Ectodermal cell (in vitro differentiated cells): ENCODE data around the gene CNTN2.

Source experiments
- H3K27ac ChIP-seq: 2 replicates; pipeline ENCODE4 v1.7.0; 2013; ENCODE audit warnings: mild to moderate bottlenecking, low read depth, low read length; ENCODE audit not compliant: insufficient read depth, poor library complexity, severe bottlenecking
- H3K27me3 ChIP-seq: 2 replicates; pipeline ENCODE4 v1.7.0; 2013; ENCODE audit warnings: mild to moderate bottlenecking, low read length; ENCODE audit not compliant: insufficient read depth, control insufficient read depth, poor library complexity, severe bottlenecking
- H3K36me3 ChIP-seq: one replicate; pipeline ENCODE4 v1.7.0; 2013; ENCODE audit warnings: low read length; ENCODE audit not compliant: control insufficient read depth, insufficient read depth
- H3K4me1 ChIP-seq: one replicate; pipeline ENCODE4 v1.7.0; 2013; ENCODE audit warnings: low read length; ENCODE audit not compliant: control insufficient read depth, insufficient read depth
- H3K4me3 ChIP-seq: 2 replicates; pipeline ENCODE4 v1.7.0; 2013; ENCODE audit warnings: low read depth, low read length, control low read depth; ENCODE audit not compliant: insufficient read depth
- H3K9me3 ChIP-seq: 2 replicates; pipeline ENCODE4 v1.7.0; 2013; ENCODE audit warnings: mild to moderate bottlenecking, low read length, moderate library complexity; ENCODE audit not compliant: control insufficient read depth
- WGBS, 2 experiments: methylation state at CpG; one replicate each; pipeline ENCODE4 v1.1.7; 2013; ENCODE audit warnings: missing lambda C conversion rate in 2 of 2; 5-methylcytosine and 5-hydroxymethylcytosine counted together

The CNTN2 gene

GRCh38 chr1:205069371-205070125 lies 26.5 kb downstream of the CNTN2 start:
- Histone ChIP-seq H3K4me3 (no peak overlapping the region), H3K36me3 (peaks cover 7% of the 10 kb centered on the region), H3K27ac (no peak overlapping the region), H3K4me1 (no peaks in the 10 kb centered on the region), H3K27me3 (no peaks in the 10 kb centered on the region), H3K9me3 (no peaks in the 10 kb centered on the region)
- WGBS, 2 experiments, result 94 to 95% methylated on average over 42 of the region's 42 CpGs

- Histone ChIP-seq H3K36me3 (no peaks in the 10 kb centered on the region), H3K27ac (no peak overlapping the region), H3K9me3 (no peaks in the 10 kb centered on the region), H3K4me3 (no peak overlapping the region), H3K4me1 (no peaks in the 10 kb centered on the region), H3K27me3 (no peaks in the 10 kb centered on the region)
- 92 to 97% methylated on average over 2 of the region's 2 CpGs for WGBS, 2 experiments
Observed at GRCh38 chr1:205071028-205071409, 28.0 kb downstream of the CNTN2 start.

GRCh38 chr1:205071801-205072200 lies 28.8 kb downstream of the CNTN2 start:
- Histone ChIP-seq H3K4me1 (no peaks in the 10 kb centered on the region), H3K27me3 (no peaks in the 10 kb centered on the region), H3K36me3 (no peaks in the 10 kb centered on the region), H3K9me3 (no peaks in the 10 kb centered on the region), H3K27ac (no peak overlapping the region), H3K4me3 (no peak overlapping the region)
- WGBS, 2 experiments, result 91 to 93% methylated on average over 12 of the region's 12 CpGs

GRCh38 chr1:205072286-205072685 lies 29.3 kb downstream of the CNTN2 start:
- Histone ChIP-seq H3K27ac (no peak overlapping the region), H3K4me3 (no peak overlapping the region), H3K36me3 (no peaks in the 10 kb centered on the region), H3K27me3 (no peaks in the 10 kb centered on the region), H3K4me1 (no peaks in the 10 kb centered on the region), H3K9me3 (no peaks in the 10 kb centered on the region)
- 93 to 94% methylated on average over 9 of the region's 9 CpGs for WGBS, 2 experiments

- H3K27me3 ChIP-seq, result no peaks in the 10 kb centered on the region
- H3K4me3 ChIP-seq, result no peak overlapping the region
- H3K27ac ChIP-seq, result no peak overlapping the region
- H3K36me3 ChIP-seq, result no peaks in the 10 kb centered on the region
- H3K9me3 ChIP-seq, result no peaks in the 10 kb centered on the region
- WGBS, 2 experiments, result 93 to 94% methylated on average over 8 of the region's 8 CpGs
- no peaks in the 10 kb centered on the region for H3K4me1 ChIP-seq
Observed at GRCh38 chr1:205072881-205073280, 29.9 kb downstream of the CNTN2 start.

GRCh38 chr1:205073511-205073910 lies 30.5 kb downstream of the CNTN2 start:
- Histone ChIP-seq H3K27ac (no peak overlapping the region), H3K9me3 (no peaks in the 10 kb centered on the region), H3K27me3 (no peaks in the 10 kb centered on the region), H3K36me3 (no peaks in the 10 kb centered on the region), H3K4me3 (no peak overlapping the region), H3K4me1 (no peaks in the 10 kb centered on the region)
- WGBS, 2 experiments, result 94 to 96% methylated on average over 12 of the region's 12 CpGs

- H3K9me3 ChIP-seq, result no peaks in the 10 kb centered on the region
- H3K27me3 ChIP-seq, result no peaks in the 10 kb centered on the region
- WGBS, 2 experiments, result 95 to 96% methylated on average over 11 of the region's 11 CpGs
- no peaks in the 10 kb centered on the region for H3K4me1 ChIP-seq
- no peaks in the 10 kb centered on the region for H3K36me3 ChIP-seq
- no peak overlapping the region for H3K27ac ChIP-seq
- H3K4me3 ChIP-seq, result no peak overlapping the region
Observed at GRCh38 chr1:205074084-205074483, 31.1 kb downstream of the CNTN2 start.

GRCh38 chr1:205074513-205074912 lies 31.5 kb downstream of the CNTN2 start:
- WGBS, 2 experiments, result 93 to 95% methylated on average over 7 of the region's 7 CpGs
- Histone ChIP-seq H3K27me3 (no peaks in the 10 kb centered on the region), H3K27ac (no peak overlapping the region), H3K36me3 (no peaks in the 10 kb centered on the region), H3K4me1 (no peaks in the 10 kb centered on the region), H3K9me3 (no peaks in the 10 kb centered on the region), H3K4me3 (no peak overlapping the region)

GRCh38 chr1:205075642-205076155 lies 32.7 kb downstream of the CNTN2 start:
- H3K36me3 ChIP-seq, result no peaks in the 10 kb centered on the region
- H3K9me3 ChIP-seq, result no peaks in the 10 kb centered on the region
- whole genome bisulfite sequencing, 2 experiments, result 73 to 80% methylated on average over 7 of the region's 7 CpGs
- no peak overlapping the region for H3K4me3 ChIP-seq
- H3K27me3 ChIP-seq, result no peaks in the 10 kb centered on the region
- no peak overlapping the region for H3K27ac ChIP-seq
- no peaks in the 10 kb centered on the region for H3K4me1 ChIP-seq

GRCh38 chr1:205076245-205076761 lies 33.3 kb downstream of the CNTN2 start:
- no peak overlapping the region for H3K27ac ChIP-seq
- H3K4me3 ChIP-seq, result no peak overlapping the region
- H3K4me1 ChIP-seq, result no peaks in the 10 kb centered on the region
- H3K27me3 ChIP-seq, result no peaks in the 10 kb centered on the region
- 91 to 92% methylated on average over 4 of the region's 4 CpGs for WGBS, 2 experiments
- H3K36me3 ChIP-seq, result no peaks in the 10 kb centered on the region
- H3K9me3 ChIP-seq, result no peaks in the 10 kb centered on the region
